Left lung (tissue), 10 donors: ENCODE results near the gene TMEM181. TPM values are rescaled to one million over a fixed set of nuclear protein-coding genes. Genes with fewer than 3 reads are reported as not detected.
"Not testable (repeated sequence)": the region's sequence is repeated elsewhere in the genome, so short reads cannot be mapped to it uniquely, and the experiment has no call there.

ENCODE experiments used
- ATAC-seq: fragments of 200-7000 bp; cut with Tn5 transposase; one replicate; pipeline ENCODE4 v1.9.1; 2020; ENCODE audit warnings: moderate library complexity
- DNase-seq, 4 donors: peaks; one replicate each; pipeline ENCODE4 v3.0.0-alpha.2; 2013 to 2020
- H3K27ac ChIP-seq, 2 donors: fragments of 200-600 bp; sonication (generic) in 1 of 2; one replicate each; pipeline versions ENCODE4 v1.5.0 to v1.8.0; 2020 to 2021
- H3K27me3 ChIP-seq, 2 donors: fragments of 200-600 bp; sonication (generic) in 1 of 2; one replicate each; pipeline versions ENCODE4 v1.5.0 to v1.8.0; 2020 to 2021
- H3K36me3 ChIP-seq, 2 donors: fragments of 200-600 bp; sonication (generic) in 1 of 2; one replicate each; pipeline versions ENCODE4 v1.5.0 to v1.8.0; 2020 to 2021
- H3K4me1 ChIP-seq, 2 donors: fragments of 200-600 bp; one replicate each; pipeline ENCODE4 v1.8.0; 2021
- H3K4me3 ChIP-seq, 2 donors: fragments of 200-600 bp; sonication (generic) in 1 of 2; one replicate each; pipeline versions ENCODE4 v1.5.0 to v1.8.0; 2020 to 2021; ENCODE audit warnings: mild to moderate bottlenecking in 1 of 2
- H3K9me3 ChIP-seq, 2 donors: fragments of 200-600 bp; sonication (generic) in 1 of 2; one replicate each; pipeline versions ENCODE4 v1.5.0 to v1.8.0; 2020 to 2021
- CTCF ChIP-seq, 2 donors: fragments of 200-600 bp; sonication (generic) in 1 of 2; IDR thresholded peaks; one replicate each; pipeline versions ENCODE4 v1.5.0 to v1.8.0; 2021; ENCODE audit warnings: antibody characterized with exemption in 2 of 2
- intact Hi-C, 2 donors: fragments of 100-400 bp; cut with DNase I; formaldehyde crosslinking; loops; one replicate each; pipeline versions ENCODE4 v1.11.2 to v1.14.2; 2022
- polyA plus RNA-seq, 6 donors: library from polyadenylated mRNA; unstranded; fragments of 120-200 nt; gene quantifications; one replicate each; pipeline ENCODE4 v1.2.1, GENCODE V29; 2013; ENCODE audit not compliant: insufficient read length in 6 of 6
- total RNA-seq, 2 donors: library from RNA; stranded (reverse); fragmentation: NEBNext Ultra II Directional; extraction: Animal tissue kit (Norgen Biotek cat#: 25700); gene quantifications; one replicate each; pipeline ENCODE4 v1.2.1, GENCODE V29; 2021
- donor health status: DM: no; HTN: yes; CAD: no.
- donor health status: DM: no; HTN: no; CAD: no.

TMEM181 gene
- total and polyA plus RNA-seq, 8 donors = 29.9 to 37.0 (median 31.4) TPM

- Histone ChIP-seq H3K36me3 (no peaks in the 10 kb centered on the region), H3K9me3 (no peaks in the 10 kb centered on the region), H3K27me3 (no peaks in the 10 kb centered on the region), H3K4me1 (no peaks in the 10 kb centered on the region), H3K4me3 (no peak overlapping the region), H3K27ac (no peak overlapping the region)
- TF ChIP-seq CTCF (IDR thresholded peaks at IDR 0.05) = no peak
- DNase-seq (no peak), ATAC-seq (no peak)
- intact Hi-C loops = no loop called here
These were observed 114.6 kb downstream of the TMEM181 start for GRCh38 chr6:158674342-158675131.

GRCh38 chr6:158677094-158677493, 117.2 kb downstream of the TMEM181 start:
- H3K4me1 ChIP-seq, DNase-seq, intact Hi-C loops, ATAC-seq, H3K4me3 ChIP-seq, H3K27ac ChIP-seq, H3K36me3 ChIP-seq, H3K27me3 ChIP-seq, H3K9me3 ChIP-seq: not testable (repeated sequence)

GRCh38 chr6:158677906-158678578, 118.2 kb downstream of the TMEM181 start:
- no peaks in the 10 kb centered on the region for H3K4me1 ChIP-seq
- TF ChIP-seq CTCF (IDR thresholded peaks at IDR 0.05) = no peak
- H3K4me3 ChIP-seq = no peak overlapping the region
- no peak for ATAC-seq
- intact Hi-C loops = no loop called here
- H3K27ac ChIP-seq = no peak overlapping the region
- DNase-seq = no peak
- no peaks in the 10 kb centered on the region for H3K27me3 ChIP-seq
- H3K36me3 ChIP-seq = no peaks in the 10 kb centered on the region
- H3K9me3 ChIP-seq = no peaks in the 10 kb centered on the region

GRCh38 chr6:158680015-158680414, 120.1 kb downstream of the TMEM181 start:
- ATAC-seq (no peak), DNase-seq (no peak)
- TF ChIP-seq CTCF (IDR thresholded peaks at IDR 0.05) = no peak
- Histone ChIP-seq H3K27me3 (no peaks in the 10 kb centered on the region), H3K9me3 (no peaks in the 10 kb centered on the region), H3K27ac (no peak overlapping the region), H3K36me3 (no peaks in the 10 kb centered on the region), H3K4me3 (no peak overlapping the region), H3K4me1 (peaks cover 0 to 2% of the 10 kb centered on the region in 2 donors)
- intact Hi-C loops = no loop called here

GRCh38 chr6:158680481-158680880, 120.6 kb downstream of the TMEM181 start:
- no peaks in the 10 kb centered on the region for H3K36me3 ChIP-seq
- H3K4me3 ChIP-seq = no peak overlapping the region
- H3K27ac ChIP-seq = no peak overlapping the region
- ATAC-seq (no peak), DNase-seq (no peak)
- TF ChIP-seq CTCF (IDR thresholded peaks at IDR 0.05) = no peak
- no peaks in the 10 kb centered on the region for H3K9me3 ChIP-seq
- H3K4me1 ChIP-seq = peaks cover 0 to 6% of the 10 kb centered on the region in 2 donors
- intact Hi-C loops = no loop called here
- no peaks in the 10 kb centered on the region for H3K27me3 ChIP-seq
